Stimulated activated CD4-positive, alpha-beta T cell treated with anti-CD3 and anti-CD28 coated beads, TNF-alpha, amount 100 ng/mL, for 4 hours (primary cell): ENCODE data around the gene TRIM71.
"Not testable (repeated sequence)": the region's sequence is repeated elsewhere in the genome, so short reads cannot be mapped to it uniquely, and the experiment has no call there.

Experiments used
- DNase-seq, 3 experiments: peaks; one replicate each; pipeline ENCODE4 v3.0.0-alpha.2; 2020; ENCODE audit warnings: low read depth in 3 of 3

Gene TRIM71

GRCh38 chr3:32890420-32891276, 72.9 kb downstream of the TRIM71 start:
- DNase-seq: no peak

DNA sequence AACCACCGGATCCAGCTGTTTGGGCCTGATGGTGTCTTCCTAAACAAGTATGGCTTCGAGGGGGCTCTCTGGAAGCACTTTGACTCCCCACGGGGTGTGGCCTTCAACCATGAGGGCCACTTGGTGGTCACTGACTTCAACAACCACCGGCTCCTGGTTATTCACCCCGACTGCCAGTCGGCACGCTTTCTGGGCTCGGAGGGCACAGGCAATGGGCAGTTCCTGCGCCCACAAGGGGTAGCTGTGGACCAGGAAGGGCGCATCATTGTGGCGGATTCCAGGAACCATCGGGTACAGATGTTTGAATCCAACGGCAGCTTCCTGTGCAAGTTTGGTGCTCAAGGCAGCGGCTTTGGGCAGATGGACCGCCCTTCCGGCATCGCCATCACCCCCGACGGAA, 73.6 kb downstream of the TRIM71 start:
- DNase-seq: no peak

DNA sequence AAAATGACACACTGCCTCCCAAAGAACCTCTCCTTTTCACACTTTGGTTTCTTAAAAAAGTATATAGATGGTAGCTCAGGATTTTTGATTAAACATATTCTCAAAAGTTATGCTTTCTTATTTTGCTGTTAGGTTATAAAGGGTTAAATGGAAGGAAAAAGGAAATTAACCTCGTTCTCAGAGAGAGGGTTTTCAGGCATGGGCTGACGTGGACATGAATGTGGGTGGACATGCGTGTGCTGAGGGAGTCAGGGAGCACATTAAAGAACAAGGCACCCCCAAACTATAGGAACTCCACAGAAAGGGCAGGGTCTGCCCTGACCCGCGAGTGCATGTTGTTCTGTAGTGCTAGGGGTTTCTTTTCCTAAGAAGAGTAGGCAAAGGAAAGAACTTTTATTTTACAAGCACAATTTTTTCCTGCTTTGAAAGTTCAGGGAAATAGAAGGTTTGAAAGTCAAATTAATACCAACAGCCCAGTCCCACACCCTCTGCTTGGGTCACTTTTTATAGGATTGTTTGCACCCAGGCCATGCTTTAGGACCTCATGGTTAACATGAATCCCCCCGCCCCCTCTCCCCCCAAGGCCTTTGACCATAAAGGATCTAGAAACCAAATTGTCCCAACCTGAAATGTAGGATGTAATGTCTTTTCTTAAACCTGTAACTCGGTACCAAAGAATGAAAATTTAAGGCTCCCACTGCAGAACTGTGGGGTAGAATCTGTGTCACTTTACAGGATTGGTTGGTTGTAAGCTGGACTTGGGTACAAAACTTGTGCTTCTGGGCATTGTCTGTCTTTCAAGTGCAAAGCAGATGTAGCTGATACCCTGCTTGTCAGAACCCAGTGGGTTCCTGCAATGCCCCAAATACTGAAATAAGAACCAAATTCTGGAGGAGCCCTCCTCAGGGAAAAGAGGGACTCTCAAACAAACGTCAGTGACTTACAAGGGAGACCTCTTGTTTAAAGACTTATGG, 75.1 kb downstream of the TRIM71 start:
- DNase-seq: no peak

GRCh38 chr3:32894977-32895376, 77.2 kb downstream of the TRIM71 start:
- DNase-seq: no peak

GRCh38 chr3:32895701-32896100, 77.9 kb downstream of the TRIM71 start:
- DNase-seq: no peak

- no peak for DNase-seq
Measured at GRCh38 chr3:32896143-32896542, 78.3 kb downstream of the TRIM71 start.

- no peak for DNase-seq
Measured at GRCh38 chr3:32897001-32897601, 79.3 kb downstream of the TRIM71 start.

GRCh38 chr3:32897981-32898623, 80.3 kb downstream of the TRIM71 start:
- DNase-seq: no peak

DNA sequence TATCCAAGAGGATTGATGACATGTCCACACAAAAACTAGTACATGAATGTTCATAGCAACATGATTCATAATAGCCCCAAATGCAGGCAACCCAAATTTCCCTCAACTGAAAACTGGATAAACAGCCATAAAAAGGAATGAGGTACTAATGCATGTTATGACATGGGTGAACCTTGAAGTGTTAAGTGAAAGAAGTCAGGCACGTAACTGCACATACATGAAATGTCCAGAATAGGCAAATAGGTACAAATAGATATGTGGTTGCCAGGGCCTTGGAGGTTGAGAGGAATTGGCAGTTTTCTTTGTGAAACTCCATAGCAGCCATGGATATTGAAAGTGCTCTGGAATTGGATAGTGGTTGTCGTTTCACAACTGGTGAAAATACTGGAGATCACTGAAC, 81.5 kb downstream of the TRIM71 start:
- no peak for DNase-seq

GRCh38 chr3:32901005-32901932, 83.5 kb downstream of the TRIM71 start:
- no peak for DNase-seq

DNA sequence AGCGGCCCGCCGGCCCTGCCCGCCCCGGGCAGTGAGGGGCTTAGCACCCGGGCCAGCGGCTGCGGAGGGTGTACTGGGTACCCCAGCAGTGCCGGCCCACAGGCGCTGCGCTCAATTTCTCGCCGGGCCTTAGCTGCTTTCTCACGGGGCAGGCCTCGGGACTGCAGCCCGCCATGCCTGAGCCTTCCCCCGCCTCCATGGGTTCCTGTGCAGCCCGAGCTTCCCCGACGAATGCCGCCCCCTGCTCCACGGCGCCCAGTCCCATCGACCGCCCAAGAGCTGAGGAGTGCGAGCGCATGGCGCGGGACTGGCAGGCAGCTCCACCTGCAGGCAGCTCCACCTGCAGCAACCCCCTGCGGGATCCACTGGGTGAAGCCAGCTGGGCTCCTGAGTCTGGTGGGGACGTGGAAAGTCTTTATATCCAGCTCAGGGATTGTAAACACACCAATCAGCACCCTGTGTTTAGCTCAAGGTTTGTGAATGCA, 85.1 kb downstream of the TRIM71 start:
- peak in 2 of 3 experiments; percentile 18 to 22 for DNase-seq

DNA sequence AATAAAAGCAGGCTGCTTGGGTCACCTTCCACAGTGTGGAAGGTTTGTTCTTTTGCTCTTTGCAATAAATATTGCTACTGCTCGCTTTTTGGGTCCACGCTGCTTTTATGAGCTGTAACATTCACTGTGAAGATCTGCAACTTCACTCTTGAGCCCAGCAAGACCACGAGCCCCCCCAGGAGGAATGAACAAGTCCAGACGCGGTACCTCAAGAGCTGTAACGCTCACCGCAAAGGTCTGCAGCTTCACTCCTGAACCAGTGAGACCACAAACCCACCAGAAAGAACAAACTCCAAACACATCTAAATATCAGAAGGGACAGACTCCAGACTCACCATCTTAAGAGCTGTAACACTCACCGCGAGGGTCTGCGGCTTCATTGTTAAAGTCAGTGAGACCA, 86.2 kb downstream of the TRIM71 start:
- no peak for DNase-seq

GRCh38 chr3:32909999-32910398, 92.2 kb downstream of the TRIM71 start:
- no peak for DNase-seq

DNA sequence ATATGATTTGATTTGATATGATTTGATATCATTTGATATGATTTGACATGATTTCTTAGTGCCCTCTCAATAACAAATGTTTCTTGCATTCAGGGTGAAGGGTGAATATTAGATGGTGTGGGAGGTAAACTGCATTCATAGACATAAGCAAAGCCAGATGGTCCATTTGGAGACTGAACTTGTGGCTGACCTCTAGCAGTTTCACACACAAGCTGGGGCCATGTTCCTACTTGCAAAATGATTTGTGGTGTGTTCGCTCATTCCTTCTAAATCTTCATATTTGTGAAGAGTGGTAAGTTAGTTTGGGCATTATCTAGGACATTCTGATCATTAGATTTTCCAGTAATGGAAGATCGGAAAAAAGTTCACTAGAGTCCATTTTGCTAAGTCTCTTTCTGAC, 93.2 kb downstream of the TRIM71 start:
- DNase-seq: no peak

DNA sequence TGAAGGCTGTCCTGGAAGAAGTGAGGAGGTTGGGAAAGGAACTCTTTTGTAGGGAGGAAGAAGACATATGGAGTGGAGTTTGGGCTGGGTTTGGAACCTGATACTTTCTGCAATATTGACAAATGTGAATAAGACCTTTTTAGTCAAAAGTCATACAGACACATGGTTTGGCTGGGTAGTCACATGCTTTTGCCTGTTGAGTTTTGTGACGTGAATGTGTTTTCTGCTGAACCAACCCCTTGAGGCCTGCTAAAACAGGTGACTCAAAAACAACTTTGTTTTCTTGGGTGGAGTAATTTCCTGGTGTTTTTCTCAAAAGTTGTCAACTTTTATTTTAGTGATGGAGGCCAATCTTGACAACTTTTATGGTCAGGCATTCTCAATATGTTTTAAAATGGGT, 94.2 kb downstream of the TRIM71 start:
- DNase-seq: no peak

GRCh38 chr3:32913790-32914446, 96.1 kb downstream of the TRIM71 start:
- no peak for DNase-seq

GRCh38 chr3:32919920-32920319, 102.1 kb downstream of the TRIM71 start:
- no peak for DNase-seq

GRCh38 chr3:32922078-32922477, 104.3 kb downstream of the TRIM71 start:
- no peak for DNase-seq

DNA sequence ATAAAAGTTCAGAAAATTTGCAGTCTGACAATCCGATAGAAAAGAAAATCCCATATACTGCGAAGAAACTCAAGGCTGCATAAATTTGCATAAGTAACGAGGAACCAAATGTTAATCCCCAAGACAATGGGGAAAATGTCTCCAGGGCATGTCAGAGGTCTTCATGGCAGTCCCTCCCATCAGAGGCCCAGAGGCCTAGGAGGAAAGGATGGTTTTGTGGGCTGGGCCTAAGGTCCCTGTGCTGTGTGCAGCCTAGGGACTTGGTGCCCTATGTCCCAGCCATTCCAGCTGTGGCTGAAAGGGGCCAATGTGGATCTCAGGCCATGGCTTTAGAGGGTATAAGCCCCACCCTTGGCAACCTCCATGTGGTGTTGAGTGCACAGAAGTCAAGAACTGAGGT, 112.4 kb downstream of the TRIM71 start:
- no peak for DNase-seq

DNA sequence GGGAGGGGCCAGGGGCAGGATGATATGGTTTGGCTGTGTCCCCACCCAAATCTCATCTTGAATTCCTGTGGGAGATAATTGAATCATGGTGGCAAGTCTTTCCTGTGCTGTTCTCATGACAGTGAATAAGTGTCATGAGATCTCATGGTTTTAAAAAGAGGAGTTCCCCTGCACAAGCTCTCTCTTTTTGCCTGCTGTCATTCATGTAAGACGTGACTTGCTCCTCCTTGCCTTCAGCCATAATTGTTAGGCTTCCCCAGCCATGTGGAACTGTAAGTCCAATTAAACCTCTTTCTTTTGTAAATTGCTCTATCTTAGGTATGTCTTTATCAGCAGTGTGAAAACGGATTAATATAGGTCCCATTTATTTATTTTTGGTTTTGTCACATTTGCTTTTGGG, 113.5 kb downstream of the TRIM71 start:
- DNase-seq: not testable (repeated sequence)
